Stimulated activated CD4-positive, alpha-beta T cell treated with anti-CD3 and anti-CD28 coated beads, Interleukin-4, amount 100 ng/mL, for 1 hour (primary cell): ENCODE measurements around the gene PRRG3.

Experiments
- DNase-seq: peaks from one replicate; pipeline ENCODE4 v3.0.0-alpha.2; 2020

Gene PRRG3

DNA sequence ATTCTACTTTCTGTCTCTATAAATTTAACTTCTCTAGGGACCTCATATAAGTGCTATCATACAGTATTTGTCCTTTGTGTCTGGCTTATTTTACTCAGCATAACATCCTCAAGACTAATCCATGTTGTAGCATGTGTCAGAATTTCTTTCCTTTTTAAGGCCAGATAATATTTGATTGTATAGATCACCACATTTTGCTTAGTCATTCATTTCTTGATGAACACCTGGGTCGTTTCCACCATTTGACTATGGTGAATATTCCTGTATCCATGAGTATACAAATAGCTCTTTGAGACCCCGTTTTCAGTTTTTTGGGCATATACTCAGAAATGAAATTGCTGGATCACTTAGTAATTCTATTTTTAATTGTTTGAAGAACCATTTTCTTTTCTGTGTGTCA lies 51.2 kb downstream of the PRRG3 start:
- DNase-seq, result no peak

DNA sequence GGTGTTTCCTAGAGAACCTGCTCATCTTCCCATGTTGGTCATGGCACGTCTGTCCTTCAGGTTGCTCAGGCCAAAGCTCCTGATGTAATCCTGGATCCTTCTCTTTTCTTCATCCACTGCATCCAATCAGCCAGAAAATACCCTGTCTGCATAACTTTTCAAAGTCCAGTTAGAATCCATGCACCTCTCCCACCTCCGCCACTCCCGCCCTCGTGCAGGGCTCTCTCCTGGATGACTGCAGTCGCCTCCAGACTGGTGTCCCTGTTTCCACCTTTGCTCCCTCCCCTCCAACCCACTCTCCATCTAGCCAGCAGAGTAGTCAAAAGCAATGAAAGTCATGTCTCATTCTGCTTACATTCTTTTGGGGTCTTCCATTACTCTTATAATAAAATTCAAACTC lies 55.3 kb downstream of the PRRG3 start:
- no peak for DNase-seq

DNA sequence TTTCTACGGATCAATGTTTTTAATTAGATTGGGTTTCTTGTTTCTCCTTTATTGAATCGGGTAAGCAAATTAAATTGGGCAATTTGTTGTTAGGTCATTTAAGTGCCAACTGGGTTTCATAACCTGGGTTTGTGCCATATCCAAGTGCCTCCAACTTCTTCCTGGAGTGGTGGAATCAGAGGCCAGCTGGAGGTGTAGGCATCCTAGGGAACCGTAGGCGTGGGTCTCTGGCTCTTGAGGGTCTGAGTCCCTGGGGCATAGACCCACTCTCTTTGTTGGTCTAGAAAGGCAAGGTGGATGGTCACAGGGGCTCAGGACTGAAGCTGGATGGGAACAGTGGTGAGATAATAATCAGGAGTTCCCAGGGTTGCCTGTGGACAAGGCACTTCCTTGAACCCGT lies 57.6 kb downstream of the PRRG3 start:
- DNase-seq, result no peak

DNA sequence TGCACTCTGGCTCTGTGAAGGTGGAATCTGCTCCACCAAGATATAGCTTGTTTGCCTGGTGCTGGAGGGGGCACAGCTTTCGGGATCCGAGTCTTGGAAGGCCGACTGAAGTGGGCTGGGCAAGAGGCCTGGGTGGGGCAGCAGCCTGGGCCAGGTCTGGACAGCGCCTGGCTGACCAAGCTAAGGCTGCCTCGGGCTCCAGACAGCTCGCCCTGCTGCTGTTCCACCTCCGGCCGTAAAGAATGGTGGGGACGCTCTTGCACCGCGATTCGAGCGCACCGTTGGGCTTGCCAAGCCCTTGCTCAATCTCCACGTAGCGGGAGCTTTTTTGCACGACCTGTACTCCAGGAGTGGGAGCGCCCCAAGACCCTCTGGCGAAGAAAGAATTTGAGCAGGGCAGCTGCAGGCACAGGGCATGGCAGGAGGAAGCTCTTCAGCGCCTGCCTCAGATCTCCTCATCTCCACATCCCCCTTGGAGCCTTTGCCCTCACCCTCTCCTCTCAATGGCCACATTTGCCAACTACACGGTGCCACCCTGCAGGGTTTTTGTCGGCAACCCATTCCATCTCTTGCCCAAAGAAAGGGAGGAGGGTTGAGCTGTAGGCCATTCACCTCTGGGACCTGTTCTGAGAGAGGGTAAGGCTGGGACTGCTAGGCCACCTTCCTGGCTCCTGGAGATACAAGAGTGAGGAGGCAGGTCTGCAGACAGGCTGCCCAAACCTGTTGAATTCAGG lies 58.2 kb downstream of the PRRG3 start:
- DNase-seq, result no peak

DNA sequence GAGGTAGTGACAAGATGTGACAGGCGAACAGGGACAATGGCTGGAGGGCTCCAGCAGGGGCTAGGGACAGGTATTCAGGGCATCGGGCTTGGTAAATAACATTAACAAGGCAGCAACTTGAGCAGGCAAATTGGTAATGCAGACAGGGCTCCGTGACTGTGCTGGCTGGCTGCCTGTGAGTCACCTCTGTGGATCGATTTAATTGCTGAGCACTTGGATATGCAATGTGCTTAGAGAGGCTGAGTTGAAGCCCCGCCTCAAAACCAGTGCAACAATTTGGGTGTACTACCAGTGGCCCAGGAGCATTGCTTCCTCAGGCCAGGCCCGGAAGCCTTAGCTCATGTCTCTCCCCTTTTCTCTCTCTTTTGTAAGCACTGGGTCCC lies 58.8 kb downstream of the PRRG3 start:
- DNase-seq, result no peak

DNA sequence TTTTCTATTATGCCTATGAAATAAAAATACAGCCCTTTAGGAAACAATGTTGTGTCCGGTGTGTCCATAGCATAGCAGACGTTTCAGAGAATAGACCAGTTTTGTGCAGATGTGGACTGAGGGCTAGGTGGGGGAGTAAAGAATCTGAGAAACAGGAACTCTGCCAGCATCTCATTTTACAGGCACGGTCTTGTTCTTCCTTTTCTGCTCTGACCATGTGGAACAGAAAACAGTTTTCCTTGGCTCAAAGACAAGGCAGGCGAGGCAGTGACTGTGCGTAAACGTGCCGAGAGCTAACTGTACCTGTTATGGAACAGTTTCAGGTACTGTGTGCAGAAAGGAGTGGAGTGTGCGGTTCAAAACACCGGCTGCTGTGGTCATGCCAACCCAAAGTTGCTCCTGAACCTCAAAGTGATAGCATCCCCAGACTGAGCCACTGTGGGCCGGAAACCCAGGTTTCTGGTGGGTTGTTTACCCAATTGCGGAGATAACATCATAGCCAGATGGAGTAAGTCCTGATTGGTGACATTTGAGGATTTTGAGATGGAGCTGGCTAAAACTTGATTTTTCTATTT lies 59.5 kb downstream of the PRRG3 start:
- no peak for DNase-seq
